Head of caudate nucleus (tissue), 42 donors: ENCODE measurements around the gene EDC4.
"Not testable (repeated sequence)": the region's sequence is repeated elsewhere in the genome, so short reads cannot be mapped to it uniquely, and the experiment has no call there.

ENCODE experiments used
- DNase-seq, 42 donors: peaks; one replicate each; pipeline versions ENCODE4 v3.0.0 to v3.0.0-alpha.2; 2020 to 2021; ENCODE audit warnings: mixed read lengths in 7 of 42
- intact Hi-C: fragments of 100-400 bp; cut with DNase I; formaldehyde crosslinking; loops from one replicate; pipeline ENCODE4 v1.15.0; 2022

Gene EDC4

DNA sequence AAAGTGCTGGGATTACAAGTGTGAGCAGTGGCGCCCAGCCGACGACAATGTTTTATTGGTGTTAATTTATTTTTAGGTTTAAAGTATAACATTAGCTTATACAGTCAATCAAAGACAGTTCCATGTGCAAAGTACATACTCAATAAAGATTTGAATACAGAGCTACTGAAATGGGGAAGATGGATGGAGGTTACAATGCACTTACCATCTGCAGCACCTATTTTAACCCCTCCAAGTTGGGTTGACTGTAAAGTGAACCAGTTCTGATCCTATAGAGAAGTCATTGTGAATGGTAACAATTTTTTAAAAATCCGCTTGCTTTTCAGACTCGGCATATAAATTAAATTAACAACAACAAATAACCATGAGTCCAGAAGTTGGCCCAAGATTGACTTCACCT is 19.5 kb downstream of the EDC4 start:
- intact Hi-C loops = no loop called here
- no peak for DNase-seq

DNA sequence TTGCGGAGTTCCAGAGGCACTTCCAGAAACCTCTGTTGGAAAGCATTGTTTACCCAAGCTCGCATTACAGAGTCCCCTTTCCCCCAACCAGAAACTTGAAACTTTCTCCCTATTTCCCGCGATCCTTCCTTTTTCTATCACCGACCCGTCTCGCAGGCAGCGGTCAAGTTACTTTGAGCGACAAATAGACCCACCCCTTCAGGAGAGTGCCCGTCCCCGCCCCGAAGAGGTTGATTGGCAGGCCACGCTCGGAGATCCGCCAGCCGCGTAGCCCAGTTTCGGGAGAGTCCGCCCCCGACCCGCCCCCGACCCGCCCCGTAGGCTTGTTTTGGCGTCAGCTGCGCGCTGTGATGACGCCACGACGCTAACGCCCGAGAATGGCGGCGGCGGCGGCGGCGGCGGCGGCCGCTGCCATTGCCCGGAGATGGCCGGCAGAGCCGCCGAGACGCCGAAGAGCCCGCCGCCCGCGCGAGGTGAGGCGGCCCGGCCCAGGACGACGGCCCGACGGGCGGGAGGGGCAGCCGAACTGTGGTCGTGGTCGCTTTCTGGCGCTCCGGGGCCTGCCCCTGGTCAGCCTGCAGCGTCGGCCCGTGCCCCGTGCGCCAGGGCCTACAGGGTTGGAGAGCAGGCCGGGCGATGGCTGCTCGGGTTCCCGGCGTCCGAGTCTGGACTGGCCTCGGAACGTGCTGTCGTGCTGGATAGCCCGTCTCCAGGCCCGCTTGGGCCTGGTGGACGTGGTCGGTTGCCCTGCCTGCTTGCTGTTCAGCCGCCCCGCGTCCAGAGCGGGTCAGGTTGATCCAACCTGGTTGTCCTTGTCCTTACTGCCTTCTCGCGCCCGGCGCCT is 20.3 kb downstream of the EDC4 start, which contains the start of gene PSKH1:
TSS of gene PSKH1 (plus strand) at position 356 of the 844 bp plus-strand sequence. CDS start 15,496 bp downstream, outside the sequence.
- intact Hi-C loops = no loop called here
- DNase-seq = peak; percentile 94 to 99 (median 98)

DNA sequence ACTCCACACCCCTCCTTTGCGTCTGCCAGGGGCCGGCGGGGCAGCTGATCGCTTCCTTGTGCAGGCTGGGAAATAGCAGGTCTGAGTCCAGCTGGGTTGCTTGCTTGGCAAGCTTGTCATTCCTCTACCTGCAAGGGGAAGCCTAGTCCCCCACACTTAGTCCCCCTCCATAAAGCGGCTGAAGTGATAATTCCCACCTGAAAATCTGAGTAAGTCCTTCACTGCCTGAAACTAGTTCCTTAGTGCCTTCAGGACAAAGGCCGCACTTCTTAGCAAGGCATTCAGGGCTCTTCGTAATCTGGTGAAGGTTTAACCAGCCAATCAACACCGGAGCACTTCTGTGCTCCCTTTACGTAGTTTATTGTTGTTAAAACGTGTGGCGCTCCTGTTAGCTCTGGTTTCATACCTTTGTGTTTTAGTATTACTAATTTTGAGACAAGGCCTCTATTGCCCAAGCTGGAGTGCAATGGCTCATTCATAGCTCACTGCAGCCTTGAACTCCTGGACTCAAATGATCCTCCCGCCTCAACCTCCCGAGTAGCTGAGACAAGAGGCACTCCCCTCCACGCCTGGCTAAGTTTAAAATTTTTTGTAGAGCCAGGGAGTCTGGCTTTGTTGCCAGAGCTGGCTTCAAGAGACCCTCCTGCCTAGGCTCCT is 21.0 kb downstream of the EDC4 start:
- intact Hi-C loops = no loop called here
- peak in 1 of 42 donors; percentile 16 for DNase-seq

DNA sequence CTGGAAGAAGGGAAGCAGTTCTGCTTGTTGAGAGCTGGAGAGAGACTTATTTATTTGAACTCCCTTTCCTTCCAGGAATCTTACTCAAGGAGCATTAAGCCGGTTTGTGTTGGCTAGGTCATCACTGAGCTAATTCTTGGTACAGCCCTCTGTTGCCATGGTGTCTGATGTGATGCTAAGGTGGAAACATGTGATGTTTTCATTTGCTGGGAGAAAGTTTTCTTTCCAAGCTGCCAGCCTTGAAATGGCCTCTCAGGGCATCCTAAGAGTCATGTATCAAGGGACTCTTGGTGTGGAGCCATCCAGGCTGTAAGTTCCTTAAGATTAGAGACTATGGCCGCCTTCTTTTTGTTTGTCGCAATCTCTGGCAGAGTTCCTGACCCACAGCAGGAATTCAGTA is 24.4 kb downstream of the EDC4 start:
- DNase-seq = peak in 3 of 42 donors; percentile 28 to 66 (median 43)
- intact Hi-C loops = no loop called here

DNA sequence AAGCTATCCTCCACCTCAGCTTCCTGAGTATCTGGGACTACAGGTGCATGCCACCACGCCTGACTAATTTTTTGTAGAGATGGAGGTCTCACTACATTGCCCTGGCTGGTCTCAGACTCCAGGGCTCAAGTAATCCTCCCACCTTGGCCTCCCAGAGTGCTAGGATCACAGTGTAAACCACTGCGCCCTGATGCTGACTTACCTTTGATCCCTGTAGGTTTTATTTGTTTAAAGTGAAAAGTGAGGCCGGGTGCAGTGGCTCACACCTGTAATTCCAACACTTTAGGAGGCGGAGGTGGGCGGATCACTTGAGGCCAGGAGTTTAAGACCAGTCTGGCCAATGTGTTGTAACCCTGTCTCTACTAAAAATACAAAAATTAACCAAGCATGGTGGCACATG is 28.9 kb downstream of the EDC4 start:
- DNase-seq = no peak
- intact Hi-C loops = no loop called here

DNA sequence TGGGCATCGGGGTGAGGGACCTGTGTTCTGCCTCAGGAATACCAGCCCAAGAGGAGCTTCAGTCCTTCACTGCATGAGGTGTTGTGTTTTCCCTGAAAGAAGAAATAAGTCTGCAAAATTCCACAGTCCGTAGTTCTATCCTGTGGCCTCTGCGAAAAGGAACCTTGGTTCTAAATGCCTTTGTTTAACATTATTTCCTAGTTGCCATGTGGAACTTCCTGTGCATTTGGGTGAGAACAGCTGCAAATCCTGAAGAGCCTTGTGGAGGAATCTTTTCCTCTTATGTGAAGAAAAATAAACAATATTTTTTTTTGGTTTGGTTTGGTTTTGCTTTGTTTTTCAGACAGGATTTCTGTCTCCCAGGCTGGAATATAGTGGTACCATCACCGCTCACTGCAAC is 30.0 kb downstream of the EDC4 start:
- DNase-seq = no peak
- intact Hi-C loops = no loop called here

DNA sequence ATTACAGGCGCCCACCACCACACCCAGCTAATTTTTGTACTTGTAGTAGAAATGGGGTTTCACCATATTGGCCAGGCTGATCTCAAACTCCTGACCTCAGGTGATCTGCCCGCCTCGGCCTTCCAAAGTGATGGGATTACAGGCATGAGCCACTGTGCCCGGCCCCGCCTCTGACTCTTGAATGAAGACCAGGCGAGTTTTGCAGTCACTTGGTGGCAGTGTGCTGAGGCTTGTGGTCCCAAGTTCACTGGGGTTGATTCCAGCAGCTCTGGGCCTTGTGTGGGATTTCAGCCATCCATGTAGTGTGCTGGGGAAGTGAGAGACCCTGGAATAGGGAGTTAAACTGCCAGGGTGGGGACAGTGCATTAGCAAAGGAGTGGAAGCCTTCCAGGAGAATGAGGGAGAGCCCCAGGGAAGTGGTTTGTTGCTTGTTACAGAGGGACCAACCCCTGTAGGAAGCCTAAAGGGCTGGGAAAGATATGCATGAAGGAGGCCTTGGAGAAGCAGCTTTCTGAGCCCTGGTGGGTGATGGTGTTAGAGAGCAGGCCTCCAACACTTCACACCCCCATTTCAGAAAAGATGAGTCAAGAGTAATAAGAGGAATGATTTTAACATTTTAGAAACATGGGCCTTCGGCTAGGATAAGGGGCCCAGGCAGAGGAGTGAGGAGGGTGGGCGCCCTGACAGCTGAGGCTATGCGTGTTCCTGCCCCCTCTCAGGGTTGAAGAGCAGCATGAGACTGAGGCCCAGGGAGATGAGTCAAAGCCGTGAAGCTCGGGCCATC is 34.7 kb downstream of the EDC4 start:
- intact Hi-C loops = no loop called here
- no peak for DNase-seq

DNA sequence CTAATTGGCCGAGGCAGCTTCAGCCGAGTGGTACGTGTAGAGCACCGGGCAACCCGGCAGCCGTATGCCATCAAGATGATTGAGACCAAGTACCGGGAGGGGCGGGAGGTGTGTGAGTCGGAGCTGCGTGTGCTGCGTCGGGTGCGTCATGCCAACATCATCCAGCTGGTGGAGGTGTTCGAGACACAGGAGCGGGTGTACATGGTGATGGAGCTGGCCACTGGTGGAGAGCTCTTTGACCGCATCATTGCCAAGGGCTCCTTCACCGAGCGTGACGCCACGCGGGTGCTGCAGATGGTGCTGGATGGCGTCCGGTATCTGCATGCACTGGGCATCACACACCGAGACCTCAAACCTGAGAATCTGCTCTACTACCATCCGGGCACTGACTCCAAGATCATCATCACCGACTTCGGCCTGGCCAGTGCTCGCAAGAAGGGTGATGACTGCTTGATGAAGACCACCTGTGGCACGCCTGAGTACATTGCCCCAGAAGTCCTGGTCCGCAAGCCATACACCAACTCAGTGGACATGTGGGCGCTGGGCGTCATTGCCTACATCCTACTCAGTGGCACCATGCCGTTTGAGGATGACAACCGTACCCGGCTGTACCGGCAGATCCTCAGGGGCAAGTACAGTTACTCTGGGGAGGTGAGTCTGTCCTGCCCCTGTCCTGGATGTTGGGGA is 36.3 kb downstream of the EDC4 start:
- intact Hi-C loops = no loop called here
- DNase-seq = no peak

DNA sequence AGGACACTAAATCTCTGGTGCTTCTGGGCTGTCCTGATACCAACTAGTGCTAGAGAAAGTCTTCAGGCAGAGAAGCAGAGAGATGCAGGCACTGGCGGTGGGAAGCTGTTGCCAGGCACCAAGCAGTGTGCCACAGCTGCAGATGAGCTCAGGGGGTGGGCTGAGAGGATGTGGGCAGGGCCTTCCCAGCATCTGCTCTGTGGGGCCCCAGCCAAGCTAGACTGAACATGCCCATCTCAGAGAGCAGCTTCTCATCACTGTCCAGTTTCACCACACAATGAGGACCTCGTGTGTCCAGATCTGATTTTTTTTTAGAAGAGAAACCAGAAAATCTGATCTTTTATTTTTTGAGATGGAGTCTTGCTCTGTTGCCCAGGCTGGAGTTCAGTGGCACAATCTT is 37.3 kb downstream of the EDC4 start:
- peak; percentile 75 to 96 (median 91) for DNase-seq
- intact Hi-C loops = no loop called here

DNA sequence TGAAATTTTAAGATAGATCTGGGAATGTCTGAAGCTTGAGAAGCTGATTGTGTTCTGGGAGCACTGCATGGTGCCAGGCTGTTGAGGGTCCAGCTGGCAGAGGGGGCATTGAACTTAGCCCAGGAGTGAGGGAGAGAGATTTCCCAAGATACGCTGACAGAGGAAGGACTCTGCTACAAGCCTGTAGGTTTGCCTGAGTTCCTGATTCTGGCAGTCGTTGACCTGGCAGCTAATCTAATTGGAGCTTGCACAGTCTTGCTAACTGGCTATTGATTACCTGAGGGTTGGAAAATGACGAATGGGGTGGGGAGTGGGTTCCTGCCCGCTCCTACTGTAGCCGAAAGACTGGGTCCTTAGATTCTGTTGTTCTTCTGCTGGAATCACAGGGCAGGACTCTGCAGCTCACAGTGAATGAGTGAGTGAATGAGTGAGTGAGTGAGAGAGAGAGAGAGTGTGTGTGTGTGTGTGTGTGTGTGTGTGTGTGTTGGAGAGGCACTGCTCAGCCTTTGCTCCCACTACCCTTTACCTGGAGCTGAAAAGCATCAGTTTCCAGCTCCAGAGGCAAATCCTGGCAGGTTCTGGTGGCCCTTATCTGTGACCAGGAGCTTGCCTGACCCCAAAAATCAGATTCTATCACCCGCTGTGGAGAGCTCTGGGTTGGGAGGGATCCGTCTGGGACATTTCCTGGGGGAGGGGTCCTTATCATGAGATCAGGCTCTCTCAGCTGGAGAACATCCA is 42.1 kb downstream of the EDC4 start:
- no peak for DNase-seq
- intact Hi-C loops = no loop called here

DNA sequence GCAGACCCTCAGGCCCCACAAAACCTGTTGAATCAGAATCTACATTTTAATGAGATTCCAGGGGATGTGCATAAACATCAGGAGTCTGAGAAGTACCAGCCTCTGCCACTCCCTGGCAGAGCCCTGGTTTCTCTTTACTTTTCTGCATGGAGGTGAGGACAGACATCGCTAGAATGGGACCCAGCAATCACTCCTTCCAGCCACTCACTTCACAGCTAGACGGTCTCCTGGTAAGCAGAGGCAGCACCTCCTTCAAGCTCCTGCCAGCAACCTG is 42.6 kb downstream of the EDC4 start:
- intact Hi-C loops, DNase-seq: not testable (repeated sequence)

DNA sequence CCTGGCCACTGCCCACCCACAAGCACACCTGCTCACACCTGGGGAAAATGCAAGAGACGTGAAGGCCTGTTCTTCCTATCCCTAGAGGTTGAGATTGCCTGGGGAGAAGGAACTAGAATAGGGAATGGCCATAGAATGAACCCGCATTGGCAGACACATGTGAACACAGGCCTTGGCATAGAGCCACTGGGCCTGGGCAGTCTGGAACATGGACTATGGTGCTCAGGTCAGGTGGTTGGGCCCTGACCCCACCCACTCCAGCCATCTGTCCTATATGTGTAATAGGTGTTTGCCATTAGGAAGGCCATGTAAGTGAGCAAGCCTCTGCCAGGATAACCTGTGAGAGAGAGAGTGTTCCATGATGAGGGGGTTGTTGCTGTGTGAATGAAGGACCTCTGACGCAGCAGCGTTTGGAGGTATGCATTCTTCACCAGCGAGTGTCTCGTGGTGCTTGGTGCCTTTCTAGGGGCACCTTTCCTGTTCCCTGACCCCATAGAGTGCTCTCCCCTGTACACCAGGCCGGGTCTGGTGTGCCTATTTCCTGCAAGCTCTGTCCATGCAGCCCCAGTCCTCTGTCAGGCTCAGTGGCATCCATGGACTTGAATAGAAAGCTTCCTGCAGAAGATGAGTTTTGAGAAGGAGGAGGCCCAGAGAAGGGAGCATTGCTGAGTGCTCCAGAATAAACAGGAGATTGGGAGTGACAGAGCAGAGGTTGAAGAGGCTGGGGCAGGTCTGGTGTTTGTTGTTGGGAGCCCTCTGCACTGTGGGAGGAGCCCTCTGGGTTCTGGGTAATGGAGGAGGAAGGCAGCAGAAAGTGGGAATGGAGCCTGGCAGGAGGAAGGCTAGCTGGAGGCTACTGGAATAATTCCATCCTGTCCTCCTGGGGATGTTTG is 43.2 kb downstream of the EDC4 start:
- DNase-seq = no peak
- intact Hi-C loops = no loop called here

DNA sequence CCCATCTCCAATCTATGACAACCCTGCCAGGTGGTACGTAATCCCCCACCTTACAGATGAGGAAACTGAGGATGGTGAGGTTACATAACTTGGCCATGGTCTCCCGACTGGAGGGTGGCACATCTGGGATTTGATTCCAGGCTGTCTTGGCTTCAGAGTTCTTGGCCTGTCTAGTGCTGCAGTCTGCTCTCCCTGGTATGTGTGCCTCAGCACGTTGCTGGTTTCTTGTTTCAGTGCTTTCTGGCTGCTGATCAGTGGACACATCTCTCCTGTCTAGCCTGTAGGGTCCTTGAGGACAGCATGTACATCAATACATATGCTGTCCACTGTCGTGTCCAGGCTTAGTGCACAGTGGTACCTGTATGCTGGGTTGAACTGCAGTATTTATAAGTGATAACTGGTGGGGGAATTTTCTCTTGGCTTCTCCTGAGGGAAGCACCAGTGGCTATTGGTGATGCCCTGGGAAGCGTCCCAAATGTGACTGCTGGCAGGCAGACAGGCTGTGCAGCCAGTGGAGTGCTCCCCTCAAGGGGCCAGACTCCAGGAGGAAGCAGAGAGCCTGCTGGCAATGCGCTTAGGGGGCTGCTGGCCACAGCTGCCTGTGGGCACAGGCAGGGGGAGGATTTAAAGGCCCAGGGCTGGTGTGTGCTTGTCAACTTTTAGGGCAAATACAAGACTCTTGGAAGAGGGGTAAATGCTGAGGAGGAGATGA is 44.4 kb downstream of the EDC4 start:
- intact Hi-C loops = no loop called here
- DNase-seq = peak in 34 of 42 donors; percentile 40 to 82 (median 64)

DNA sequence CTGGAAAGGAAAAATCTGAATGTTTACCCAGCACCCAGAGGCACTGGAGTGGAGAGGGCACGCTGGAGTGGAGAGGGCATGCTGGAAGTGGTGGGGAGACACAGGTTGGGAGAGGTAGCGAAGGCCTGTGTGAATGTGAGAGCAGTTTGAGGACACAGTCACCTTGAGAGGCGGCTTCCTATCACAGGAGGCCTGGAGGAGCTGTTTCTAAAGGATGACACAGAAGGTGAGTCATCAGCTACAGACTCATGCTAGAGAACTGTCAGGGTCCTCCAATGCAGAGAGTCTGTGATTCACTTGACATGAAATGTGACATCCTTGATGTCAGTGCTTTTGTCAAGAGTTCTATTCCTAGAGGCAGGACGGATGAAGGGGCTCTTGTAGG is 45.0 kb downstream of the EDC4 start:
- DNase-seq = peak in 29 of 42 donors; percentile 37 to 92 (median 68)
- intact Hi-C loops = no loop called here

DNA sequence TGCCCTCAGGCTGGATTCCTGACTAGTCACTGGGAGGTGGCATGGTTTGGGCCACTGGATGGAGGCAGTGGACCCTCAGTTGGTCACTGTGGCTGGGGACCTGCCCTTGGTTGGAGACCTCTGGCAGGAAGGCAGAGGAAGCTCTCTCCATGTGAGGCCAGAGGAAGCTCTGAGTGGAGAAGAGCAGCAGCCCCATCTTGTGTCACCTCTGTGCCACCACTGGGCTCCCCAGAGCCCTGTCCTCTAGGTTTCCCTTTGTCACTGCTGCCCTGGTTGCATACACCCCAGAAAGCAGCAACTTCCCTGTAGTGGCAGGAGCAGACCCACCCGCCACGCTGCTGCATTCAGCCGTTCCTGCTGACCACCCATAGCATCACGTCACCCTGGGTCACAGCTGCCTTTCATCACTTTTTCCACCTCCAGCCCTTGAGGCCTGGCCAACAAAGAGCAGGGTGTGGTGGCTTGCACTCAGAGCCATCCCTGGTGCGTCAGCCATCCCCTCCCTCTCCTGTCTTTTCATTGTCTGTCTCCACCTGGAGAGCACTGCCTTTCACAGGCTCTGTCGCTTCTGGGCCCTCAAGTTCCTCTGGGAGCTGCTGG is 46.9 kb downstream of the EDC4 start:
- intact Hi-C loops = loop anchor here (10.0 kb wide), 1 partner anchor 105 kb away; no protein-coding TSS in a partner anchor
- DNase-seq = peak in 5 of 42 donors; percentile 26 to 72 (median 41)

DNA sequence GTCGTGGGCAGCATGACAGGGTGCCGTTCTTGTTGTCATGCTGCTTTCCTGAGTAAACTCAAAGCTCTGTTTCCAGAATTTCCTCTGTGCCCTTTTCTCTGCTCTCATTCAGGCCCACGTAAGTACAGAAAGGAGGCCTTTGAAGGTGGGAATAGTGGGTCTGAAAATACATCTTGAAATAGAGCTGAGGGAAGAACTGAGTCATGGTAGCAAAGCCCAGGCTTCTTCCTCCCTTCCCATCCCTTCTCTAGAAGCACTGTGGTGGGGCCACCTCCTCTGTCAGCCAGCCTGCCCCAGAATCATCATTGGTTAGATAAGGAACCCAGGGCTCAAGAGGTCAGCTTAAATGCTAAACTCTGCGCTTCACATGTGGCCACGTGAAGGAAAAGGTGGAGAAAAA is 49.4 kb downstream of the EDC4 start:
- peak in 6 of 42 donors; percentile 18 to 68 (median 48) for DNase-seq
- intact Hi-C loops = loop anchor here (10.0 kb wide), 1 partner anchor 107 kb away; no protein-coding TSS in a partner anchor
